GM12878 (cell line): ENCODE results near the gene SRRM3. TPM values are rescaled to one million over a fixed set of nuclear protein-coding genes. Genes with fewer than 3 reads are reported as not detected.

ENCODE experiments used
- ATAC-seq: fragments of 200-7000 bp; cut with Tn5 transposase; 3 replicates; pipeline ENCODE4 v1.9.1; 2020; ENCODE audit warnings: mild to moderate bottlenecking, moderate library complexity
- BruUV-seq: library from RNA; stranded (reverse); fragments of 400-500 nt; replicated peaks from 2 replicates; lab custom pipeline; 2021; lab: Mats Ljungman, UMichigan
- CTCF ChIA-PET: fragments of 300-600 bp; sonication (Branson Sonifier 250); formaldehyde crosslinking; extraction: SDS; loops from one replicate; lab custom pipeline; 2021; ENCODE audit warnings: inconsistent platforms; lab: Yijun Ruan, JAX
- POLR2A ChIA-PET: fragments of 350-600 bp; formaldehyde crosslinking; extraction: SDS; loops from one replicate; lab custom pipeline; 2021; ENCODE audit warnings: inconsistent platforms; lab: Charles Lee
- RAD21 ChIA-PET: fragments of 300-600 bp; sonication (Branson Sonifier 250); formaldehyde crosslinking; loops from one replicate; lab custom pipeline; 2023; ENCODE audit warnings: antibody characterized with exemption; ENCODE audit not compliant: unreplicated experiment; lab: Charles Lee
- SMC1A ChIA-PET: fragments of 300-600 bp; sonication (Branson Sonifier 250); formaldehyde crosslinking; loops from one replicate; lab custom pipeline; 2023; ENCODE audit not compliant: unreplicated experiment, uncharacterized antibody; lab: Charles Lee
- DNase-seq: peaks from one replicate; pipeline ENCODE4 v3.0.0-alpha.2; 2011; ENCODE audit warnings: low read depth, low spot score
- FAIRE-seq: peaks from 3 replicates; lab custom pipeline; 2011; peaks lifted over from hg19 to GRCh38; lab: Jason Lieb, UNC
- H2AFZ ChIP-seq: 2 replicates; pipeline ENCODE4 v1.6.0; 2011; ENCODE audit warnings: low read depth, low read length, control low read depth; ENCODE audit not compliant: control insufficient read depth
- H3K27ac ChIP-seq: 2 replicates; pipeline ENCODE4 v1.5.1; 2011; ENCODE audit warnings: control low read depth; ENCODE audit not compliant: control insufficient read depth, insufficient read depth
- H3K27me3 ChIP-seq, 2 experiments: replicated peaks in 1 of 2; 2 replicates each; pipeline versions ENCODE4 v1.6.0 to v1.6.1; 2011; ENCODE audit warnings: low read length in 1 of 2; ENCODE audit not compliant: control insufficient read depth in 2 of 2, insufficient read depth in 2 of 2
- H3K36me3 ChIP-seq, 2 experiments: 2 replicates each; pipeline ENCODE4 v1.5.1; 2011; ENCODE audit warnings: low read length in 1 of 2; ENCODE audit not compliant: control insufficient read depth in 2 of 2, insufficient read depth in 2 of 2
- H3K4me1 ChIP-seq: 2 replicates; pipeline ENCODE4 v1.6.1; 2011; ENCODE audit warnings: mild to moderate bottlenecking, low read length, moderate library complexity, mixed read lengths; ENCODE audit not compliant: control insufficient read depth, insufficient read depth
- H3K4me2 ChIP-seq: 2 replicates; pipeline ENCODE4 v1.6.0; 2011; ENCODE audit warnings: control low read depth; ENCODE audit not compliant: control insufficient read depth, insufficient read depth
- H3K4me3 ChIP-seq: fragments of 200-600 bp; sonication (generic); 2 replicates; pipeline ENCODE4 v1.5.1; 2016
- H3K79me2 ChIP-seq: 2 replicates; pipeline ENCODE4 v1.6.0; 2011; ENCODE audit warnings: low read length; ENCODE audit not compliant: control insufficient read depth, insufficient read depth
- H3K9ac ChIP-seq: 2 replicates; pipeline ENCODE4 v1.8.0; 2011; ENCODE audit warnings: low read length, control low read depth, mixed read lengths; ENCODE audit not compliant: control insufficient read depth, insufficient read depth
- H3K9me3 ChIP-seq: replicated peaks from 3 replicates; pipeline ENCODE4 v1.5.1; 2011; ENCODE audit warnings: mild to moderate bottlenecking, low read length; ENCODE audit not compliant: control insufficient read depth, insufficient read depth
- H4K20me1 ChIP-seq: 2 replicates; pipeline ENCODE4 v1.6.0; 2011; ENCODE audit not compliant: control insufficient read depth, insufficient read depth
- ATF7 ChIP-seq: fragments of 450-650 bp; IDR thresholded peaks from 2 replicates; pipeline ENCODE4 v1.6.1; 2016; ENCODE audit warnings: low read depth, mild to moderate bottlenecking
- BACH1 ChIP-seq: fragments of 450-650 bp; IDR thresholded peaks from 2 replicates; pipeline ENCODE4 v1.6.1; 2017; ENCODE audit warnings: mild to moderate bottlenecking, borderline replicate concordance
- BCL11A ChIP-seq: IDR thresholded peaks from 2 replicates; pipeline ENCODE4 v1.6.1; 2011; ENCODE audit warnings: low read depth, low read length
- CBFB ChIP-seq: IDR thresholded peaks from 2 replicates; pipeline ENCODE4 v1.6.1; 2016; ENCODE audit warnings: antibody characterized with exemption, low read depth
- CREM ChIP-seq: IDR thresholded peaks from 2 replicates; pipeline ENCODE4 v1.6.1; 2014; ENCODE audit warnings: antibody characterized with exemption, low read depth
- DPF2 ChIP-seq: fragments of 450-650 bp; IDR thresholded peaks from 2 replicates; pipeline ENCODE4 v1.6.1; 2017; ENCODE audit warnings: mild to moderate bottlenecking
- HDAC2 ChIP-seq: fragments of 200-600 bp; sonication (generic); IDR thresholded peaks from 2 replicates; pipeline ENCODE4 v1.6.1; 2017
- JUNB ChIP-seq: IDR thresholded peaks from 2 replicates; pipeline ENCODE4 v1.6.1; 2016; ENCODE audit warnings: antibody characterized with exemption, mild to moderate bottlenecking
- JUND ChIP-seq: IDR thresholded peaks from 2 replicates; pipeline ENCODE4 v1.6.1; 2012; ENCODE audit warnings: low read depth, mild to moderate bottlenecking, low read length, improper control_type of control experiment, moderate library complexity
- NFYA ChIP-seq: IDR thresholded peaks from 2 replicates; pipeline ENCODE4 v1.6.1; 2011; ENCODE audit warnings: low read depth, mild to moderate bottlenecking, low read length, improper control_type of control experiment, borderline replicate concordance
- NRF1 ChIP-seq: conservative IDR thresholded peaks from 2 replicates; pipeline ENCODE4 v1.6.1; 2011; ENCODE audit warnings: mild to moderate bottlenecking, low read depth, low read length, improper control_type of control experiment
- PML ChIP-seq: IDR thresholded peaks from 2 replicates; pipeline ENCODE4 v1.6.1; 2012; ENCODE audit warnings: low read length, inconsistent platforms
- RFX5 ChIP-seq: IDR thresholded peaks from 2 replicates; pipeline ENCODE4 v1.6.1; 2011; ENCODE audit warnings: low read depth, low read length, improper control_type of control experiment
- SRF ChIP-seq, 2 experiments: IDR thresholded peaks; 2 replicates each; pipeline ENCODE4 v1.6.1; 2011; ENCODE audit warnings: low read depth in 2 of 2, low read length in 2 of 2, mild to moderate bottlenecking in 1 of 2, moderate library complexity in 1 of 2
- STAT1 ChIP-seq: fragments of 450-650 bp; conservative IDR thresholded peaks from 2 replicates; pipeline ENCODE4 v1.6.1; 2014; ENCODE audit warnings: antibody characterized with exemption, mild to moderate bottlenecking
- WGBS: methylation state at CpG from one replicate; pipeline ENCODE4 v1.1.6; 2016; ENCODE audit warnings: low lambda C conversion rate; ENCODE audit not compliant: insufficient replicate concordance, insufficient coverage; ENCODE audit errors: missing lambda C conversion rate; 5-methylcytosine and 5-hydroxymethylcytosine counted together
- in situ Hi-C: fragments of 300-500 bp; cut with MboI; formaldehyde crosslinking; loops from 9 replicates; pipeline ENCODE4 v1.14.3; 2018; ENCODE audit warnings: mixed read lengths
- intact Hi-C: fragments of 100-400 bp; cut with micrococcal nuclease; formaldehyde crosslinking; loops from one replicate; pipeline ENCODE4 v1.14.2; 2022; ENCODE audit not compliant: unreplicated experiment
- polyA plus RNA-seq, 11 experiments: library from polyadenylated mRNA; depleted of rRNA in 4 of 11; unstranded in 6 of 11; stranded (reverse) in 5 of 11; fragments of >200 nt; fragmentation: Nextera tagmentation in 4 of 11; fragmentation: Illumina TruSeq in 1 of 11; extraction: Ambion mirVana in 4 of 11; extraction: Trizol in 1 of 11; gene quantifications; 1 replicate in 1 of 11; 2 replicates in 10 of 11; pipeline versions ENCODE4 v1.2.1 to v1.2.3, GENCODE V29; 2011 to 2016; ENCODE audit warnings: inconsistent platforms in 2 of 11, missing spikeins in 2 of 11, low read depth in 1 of 11
- total RNA-seq, 4 experiments: library from RNA; depleted of rRNA in 3 of 4; stranded (reverse); fragments of >200 nt in 3 of 4; fragmentation: Illumina TruSeq in 1 of 4; extraction: Trizol in 1 of 4; gene quantifications; 2 replicates each; pipeline versions ENCODE4 v1.2.1 to v1.2.3, GENCODE V29; 2013 to 2021
- TF ChIP-seq, protein P1 (sequence below): fragments of 450-650 bp; IDR thresholded peaks from 2 replicates; pipeline ENCODE4 v1.6.1; 2018; ENCODE audit warnings: borderline replicate concordance, mild to moderate bottlenecking; ENCODE audit not compliant: partially characterized antibody
- TF ChIP-seq, protein P2 (sequence below): fragments of 450-650 bp; IDR thresholded peaks from 2 replicates; pipeline ENCODE4 v1.6.1; 2017; ENCODE audit warnings: borderline replicate concordance

The SRRM3 gene
- total and polyA plus RNA-seq, 10 of the 15 experiments (the other 5 are each of a cell fraction or from before 2014, with no cell fraction given) = 0.03 to 0.15 (median 0.05) TPM; not detected in 6

DNA sequence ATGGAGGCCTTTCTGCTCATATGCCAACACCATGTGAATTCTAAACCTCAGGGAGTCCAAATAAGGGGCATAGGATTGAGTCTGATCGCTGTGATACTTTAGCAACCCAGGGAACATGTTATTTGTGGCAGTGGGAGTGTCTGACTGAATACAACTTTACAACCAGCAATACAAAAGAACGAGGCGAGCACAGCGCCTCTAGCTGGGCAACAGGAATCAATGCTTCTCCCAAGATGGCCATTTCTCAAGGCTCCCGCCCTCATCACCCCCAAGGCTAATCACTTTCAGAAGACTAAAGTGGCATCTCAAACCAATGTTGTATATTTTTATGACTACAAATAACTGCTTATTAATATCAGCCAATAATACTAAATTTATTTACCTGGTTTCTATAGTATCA is 129.0 kb downstream of the SRRM3 start:
- peaks cover 15 to 32% of the 10 kb centered on the region in 2 experiments for H3K36me3 ChIP-seq
- no TSS peak for BruUV-seq
- in situ Hi-C loops = no loop called here

DNA sequence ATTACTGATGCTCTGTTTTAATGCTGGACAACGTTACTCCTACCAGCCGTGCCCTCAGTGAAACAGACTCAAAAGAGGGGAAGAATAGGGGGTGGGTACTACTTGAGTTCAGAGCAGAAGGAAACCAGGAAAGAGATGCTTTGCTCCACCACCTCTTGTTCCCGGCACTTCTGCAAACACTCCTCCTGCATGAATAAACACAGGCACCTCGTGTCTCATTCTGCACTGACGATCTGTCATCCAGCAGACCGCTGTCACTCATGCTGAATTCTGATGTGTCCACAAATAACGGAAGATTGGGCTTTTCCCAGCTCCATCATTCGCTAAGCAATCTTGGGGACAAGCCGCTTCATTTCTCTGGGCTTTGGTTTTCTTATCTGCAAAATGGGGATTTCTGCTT is 130.4 kb downstream of the SRRM3 start:
- Histone ChIP-seq H4K20me1 (peaks cover 9% of the 10 kb centered on the region), H3K9me3 (no peaks in the 10 kb centered on the region), H3K4me2 (no peak overlapping the region), H3K79me2 (peaks cover 48% of the 10 kb centered on the region), H3K4me1 (no peaks in the 10 kb centered on the region), H3K4me3 (no peak overlapping the region), H3K27me3 (no peaks in the 10 kb centered on the region), H3K27ac (no peak overlapping the region), H2AFZ (no peak overlapping the region), H3K9ac (no peak overlapping the region), H3K36me3 (peaks cover 17 to 29% of the 10 kb centered on the region in 2 experiments)
- POLR2A ChIA-PET = no interaction called here
- SMC1A ChIA-PET = no interaction called here
- CTCF ChIA-PET = interaction anchor here (1.8 kb wide), 1 partner anchor 22 kb away, joined by 6 read pairs; no protein-coding TSS in a partner anchor
- no peak for FAIRE-seq
- no peak for ATAC-seq
- BruUV-seq = no TSS peak
- RAD21 ChIA-PET = no interaction called here
- intact Hi-C loops (no loop called here), in situ Hi-C loops (no loop called here)
- WGBS = 58% methylated on average over 9 of the region's 9 CpGs
- DNase-seq = no peak
- TF ChIP-seq ATF7 = no peak
- TF ChIP-seq CREM = no peak
- no peak for TF ChIP-seq JUNB
- TF ChIP-seq NFYA = no peak
- no peak for TF ChIP-seq HDAC2
- TF ChIP-seq NRF1 = no peak
- TF ChIP-seq, protein P1, sequence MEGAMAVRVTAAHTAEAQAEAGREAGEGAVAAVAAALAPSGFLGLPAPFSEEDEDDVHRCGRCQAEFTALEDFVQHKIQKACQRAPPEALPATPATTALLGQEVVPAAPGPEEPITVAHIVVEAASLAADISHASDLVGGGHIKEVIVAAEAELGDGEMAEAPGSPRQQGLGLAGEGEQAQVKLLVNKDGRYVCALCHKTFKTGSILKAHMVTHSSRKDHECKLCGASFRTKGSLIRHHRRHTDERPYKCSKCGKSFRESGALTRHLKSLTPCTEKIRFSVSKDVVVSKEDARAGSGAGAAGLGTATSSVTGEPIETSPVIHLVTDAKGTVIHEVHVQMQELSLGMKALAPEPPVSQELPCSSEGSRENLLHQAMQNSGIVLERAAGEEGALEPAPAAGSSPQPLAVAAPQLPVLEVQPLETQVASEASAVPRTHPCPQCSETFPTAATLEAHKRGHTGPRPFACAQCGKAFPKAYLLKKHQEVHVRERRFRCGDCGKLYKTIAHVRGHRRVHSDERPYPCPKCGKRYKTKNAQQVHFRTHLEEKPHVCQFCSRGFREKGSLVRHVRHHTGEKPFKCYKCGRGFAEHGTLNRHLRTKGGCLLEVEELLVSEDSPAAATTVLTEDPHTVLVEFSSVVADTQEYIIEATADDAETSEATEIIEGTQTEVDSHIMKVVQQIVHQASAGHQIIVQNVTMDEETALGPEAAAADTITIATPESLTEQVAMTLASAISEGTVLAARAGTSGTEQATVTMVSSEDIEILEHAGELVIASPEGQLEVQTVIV = no peak
- no peak for TF ChIP-seq PML
- TF ChIP-seq CBFB = no peak
- TF ChIP-seq RFX5 = no peak

More for the DNA sequence above, 129.0 kb downstream of the SRRM3 start:
- peaks cover 40% of the 10 kb centered on the region for H3K79me2 ChIP-seq
- H3K27me3 ChIP-seq = no peaks in the 10 kb centered on the region
- intact Hi-C loops = no loop called here
- H4K20me1 ChIP-seq = peaks cover 12% of the 10 kb centered on the region
- ChIA-PET RAD21 (interaction anchor here (0.9 kb wide), 1 partner anchor 156 kb away, joined by 4 read pairs; no protein-coding TSS in a partner anchor), POLR2A (interaction anchor here (0.6 to 1.1 kb wide), 2 partner anchors 11 to 45 kb away, joined by 3 read pairs; no protein-coding TSS in a partner anchor), CTCF (interaction anchor here (0.5 kb wide), 1 partner anchor 200 kb away, joined by 3 read pairs; no protein-coding TSS in a partner anchor)
- no peak overlapping the region for H3K4me2 ChIP-seq
- no peak overlapping the region for H2AFZ ChIP-seq
- no peak for ATAC-seq
- no peak overlapping the region for H3K4me3 ChIP-seq
- no peak overlapping the region for H3K27ac ChIP-seq
- 95% methylated on average over 5 of the region's 5 CpGs for WGBS
- H3K9ac ChIP-seq = no peak overlapping the region
- no peak for TF ChIP-seq SRF (IDR thresholded peaks at IDR 0.05; ENCODE audit: low read depth in 2 of 2, low read length in 2 of 2)
- TF ChIP-seq JUND = no peak
- TF ChIP-seq STAT1 = no peak
- no peak for TF ChIP-seq BCL11A
- TF ChIP-seq, protein P2, sequence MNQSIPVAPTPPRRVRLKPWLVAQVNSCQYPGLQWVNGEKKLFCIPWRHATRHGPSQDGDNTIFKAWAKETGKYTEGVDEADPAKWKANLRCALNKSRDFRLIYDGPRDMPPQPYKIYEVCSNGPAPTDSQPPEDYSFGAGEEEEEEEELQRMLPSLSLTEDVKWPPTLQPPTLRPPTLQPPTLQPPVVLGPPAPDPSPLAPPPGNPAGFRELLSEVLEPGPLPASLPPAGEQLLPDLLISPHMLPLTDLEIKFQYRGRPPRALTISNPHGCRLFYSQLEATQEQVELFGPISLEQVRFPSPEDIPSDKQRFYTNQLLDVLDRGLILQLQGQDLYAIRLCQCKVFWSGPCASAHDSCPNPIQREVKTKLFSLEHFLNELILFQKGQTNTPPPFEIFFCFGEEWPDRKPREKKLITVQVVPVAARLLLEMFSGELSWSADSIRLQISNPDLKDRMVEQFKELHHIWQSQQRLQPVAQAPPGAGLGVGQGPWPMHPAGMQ = no peak
- TF ChIP-seq DPF2 = no peak
- TF ChIP-seq BACH1 = no peak
- no peak for TF ChIP-seq JUNB
- no peak for TF ChIP-seq CBFB
- TF ChIP-seq, all 136 proteins: peak for 0
- SMC1A ChIA-PET = no interaction called here
- DNase-seq = no peak
- no peaks in the 10 kb centered on the region for H3K9me3 ChIP-seq
- no peak for FAIRE-seq
- H3K4me1 ChIP-seq = no peaks in the 10 kb centered on the region
